ENCODE results near the gene TKFC.
A peak's percentile ranks its signal among the peaks of the same experiment; 100 is the strongest.

Gene TKFC

GRCh38 chr11:61332797-61333549, at the start of gene TKFC, which contains the start of gene DDB1:
Gene TKFC, plus strand, starts transcription at chr11:61333228. Its CDS starts 1,501 bp downstream, at chr11:61334729.
Gene DDB1, minus strand, starts transcription at chr11:61333105. Its CDS starts 137 bp downstream, at chr11:61332968.
- intact Hi-C loops (cut with DNase I): loop anchor here (1.0 kb wide), 1 partner anchor 29 kb away; the partner anchor contains the start of gene TMEM138
- DNase-seq: peak; percentile 87 to 99 (median 97)

GRCh38 chr11:61283613-61284012, 49.4 kb upstream of the TKFC start:
- intact Hi-C loops (cut with DNase I): no loop called here

GRCh38 chr11:61287338-61287977, 45.6 kb upstream of the TKFC start:
- no peak for DNase-seq
- intact Hi-C loops (cut with DNase I): no loop called here

More at GRCh38 chr11:61283613-61284012, 49.4 kb upstream of the TKFC start:
- DNase-seq: no peak

GRCh38 chr11:61290905-61291690, 41.9 kb upstream of the TKFC start:
- DNase-seq: no peak
- intact Hi-C loops (cut with DNase I): no loop called here

- no peak for DNase-seq
- intact Hi-C loops (cut with DNase I): no loop called here
These were observed 40.7 kb upstream of the TKFC start for GRCh38 chr11:61292356-61292755.

GRCh38 chr11:61293867-61294716, 38.9 kb upstream of the TKFC start:
- peak in 34 of 42 donors; percentile 8 to 62 (median 24) for DNase-seq
- intact Hi-C loops (cut with DNase I): no loop called here

- DNase-seq: peak in 40 of 42 donors; percentile 29 to 78 (median 61)
- intact Hi-C loops (cut with DNase I): no loop called here
These were observed 38.1 kb upstream of the TKFC start, which contains the start of gene VWCE for GRCh38 chr11:61294717-61295595. Gene VWCE, minus strand, starts transcription at chr11:61295316. Its CDS starts 279 bp downstream, at chr11:61295037.

- peak in 15 of 42 donors; percentile 2 to 38 (median 16) for DNase-seq
- intact Hi-C loops (cut with DNase I): no loop called here
These were observed 37.5 kb upstream of the TKFC start for GRCh38 chr11:61295596-61295926.

GRCh38 chr11:61297341-61297740, 35.7 kb upstream of the TKFC start:
- intact Hi-C loops (cut with DNase I): no loop called here

GRCh38 chr11:61297746-61298145, 35.3 kb upstream of the TKFC start:
- intact Hi-C loops (cut with DNase I): no loop called here
- peak in 15 of 42 donors; percentile 7 to 57 (median 24) for DNase-seq

More at GRCh38 chr11:61297341-61297740, 35.7 kb upstream of the TKFC start:
- no peak for DNase-seq

GRCh38 chr11:61298663-61299244, 34.3 kb upstream of the TKFC start:
- no peak for DNase-seq
- intact Hi-C loops (cut with DNase I): no loop called here

GRCh38 chr11:61302550-61302949, 30.5 kb upstream of the TKFC start:
- intact Hi-C loops (cut with DNase I): no loop called here
- DNase-seq: no peak

GRCh38 chr11:61303725-61304124, 29.3 kb upstream of the TKFC start:
- intact Hi-C loops (cut with DNase I): no loop called here

GRCh38 chr11:61305417-61305816, 27.6 kb upstream of the TKFC start:
- no peak for DNase-seq

More at GRCh38 chr11:61303725-61304124, 29.3 kb upstream of the TKFC start:
- no peak for DNase-seq

GRCh38 chr11:61306221-61306620, 26.8 kb upstream of the TKFC start:
- intact Hi-C loops (cut with DNase I): no loop called here
- DNase-seq: no peak

More at GRCh38 chr11:61305417-61305816, 27.6 kb upstream of the TKFC start:
- intact Hi-C loops (cut with DNase I): no loop called here

- intact Hi-C loops (cut with DNase I): no loop called here
- no peak for DNase-seq
These were observed 25.7 kb upstream of the TKFC start for GRCh38 chr11:61307354-61307753.

- intact Hi-C loops (cut with DNase I): no loop called here
- no peak for DNase-seq
These were observed 23.9 kb upstream of the TKFC start for GRCh38 chr11:61309141-61309540.

Data from head of caudate nucleus (tissue), 42 donors.